Activated T-cell treated with anti-CD3 and anti-CD28 coated beads for 48 hours (primary cell): Measurements from ENCODE around the gene ZNF683.
A peak's percentile ranks its signal among the peaks of the same experiment; 100 is the strongest.

Source experiments
- DNase-seq: peaks from one replicate; pipeline ENCODE4 v3.0.0-alpha.2; 2020; ENCODE audit warnings: low read depth

ZNF683 gene

DNA sequence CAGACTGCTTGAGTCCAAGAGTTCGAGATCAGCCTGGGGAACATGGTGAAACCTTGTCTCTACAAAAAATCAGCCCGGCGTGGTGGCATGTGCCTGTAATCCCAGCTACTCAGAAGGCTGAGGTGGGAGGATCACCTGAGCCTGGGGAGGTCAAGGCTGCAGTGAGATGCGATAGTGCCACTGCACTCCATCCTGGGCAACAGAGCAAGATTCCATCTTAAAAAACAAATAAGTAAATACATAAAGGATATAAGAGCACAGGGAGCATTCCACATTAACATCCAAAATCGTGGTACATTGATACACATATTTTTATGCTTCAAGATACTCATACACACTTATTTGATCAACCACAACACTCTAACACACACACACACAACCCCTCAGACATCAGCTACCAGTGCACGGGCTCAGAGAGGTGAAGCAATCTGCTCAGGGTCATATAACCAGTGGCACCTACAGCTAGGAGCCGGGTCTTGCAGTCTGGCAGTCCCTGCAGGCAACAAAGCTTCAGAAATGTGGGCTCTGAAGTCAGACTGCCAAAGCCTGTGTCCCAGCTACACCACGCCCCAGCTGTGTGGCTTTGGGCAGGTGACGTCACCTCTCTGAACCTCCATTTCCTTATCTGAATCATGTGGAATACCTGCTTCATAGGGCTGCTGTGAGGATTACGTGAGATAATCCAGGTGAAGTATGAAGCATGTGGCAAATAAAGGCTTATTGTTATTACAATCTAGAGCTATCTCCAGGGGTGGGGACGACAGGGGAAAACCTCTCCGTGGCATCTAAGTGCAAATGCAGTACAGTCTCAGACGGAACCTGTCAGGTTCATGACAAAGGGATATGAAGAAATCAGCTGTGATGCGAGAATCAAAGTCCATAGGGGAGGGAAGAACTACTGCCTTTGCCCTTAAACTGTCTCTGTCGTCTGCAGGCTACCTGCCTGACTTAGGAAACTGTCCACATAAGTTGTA, 13.9 kb downstream of the ZNF683 start:
- peak; percentile 61 for DNase-seq

- DNase-seq, result no peak
These were observed 15.4 kb downstream of the ZNF683 start for GRCh38 chr1:26357121-26357602.

- DNase-seq, result no peak
These were observed 16.4 kb downstream of the ZNF683 start for GRCh38 chr1:26356106-26356505.

- DNase-seq, result no peak
These were observed 17.6 kb downstream of the ZNF683 start for GRCh38 chr1:26354972-26355371.

DNA sequence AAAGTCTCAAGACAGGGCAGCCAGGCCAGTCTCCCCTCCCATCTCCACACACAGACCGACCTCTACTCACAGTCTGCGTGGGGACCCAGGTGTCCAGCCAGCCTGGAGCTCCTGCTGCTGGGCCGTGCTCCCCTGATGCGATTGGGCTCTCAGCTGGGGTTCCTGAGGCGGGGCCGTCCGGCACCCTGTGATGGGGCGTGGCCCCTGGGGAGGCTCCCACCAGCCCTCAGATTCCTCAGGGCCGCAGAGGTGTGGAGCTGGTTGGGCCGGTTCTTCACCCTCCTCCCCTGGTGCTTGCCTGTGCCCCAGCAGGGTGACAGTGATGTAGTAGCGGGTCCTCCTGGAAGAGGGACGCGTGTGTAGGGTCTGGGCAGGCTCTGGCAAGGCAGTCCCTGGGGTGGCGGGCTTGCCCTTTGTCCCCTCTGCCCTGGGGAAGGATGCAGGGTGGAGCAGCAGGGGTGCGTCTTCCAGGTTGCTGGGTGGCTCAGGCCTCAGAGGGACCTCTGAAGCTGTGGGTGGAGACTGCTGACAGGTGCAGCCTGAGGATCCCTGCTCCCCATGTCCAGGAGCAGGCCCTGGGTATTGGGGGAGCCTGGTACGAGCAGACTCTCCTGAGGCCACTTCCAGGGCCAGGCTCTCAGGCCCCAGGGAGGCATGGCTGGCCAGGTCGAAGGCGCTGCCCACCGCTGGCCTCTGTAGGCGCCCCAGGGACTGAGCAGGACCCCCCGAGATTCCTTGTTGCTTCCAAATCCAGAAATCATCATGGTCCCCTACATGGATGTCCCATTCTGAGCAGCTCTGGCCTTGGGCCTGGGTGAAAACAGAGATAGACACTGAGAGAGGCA, 18.4 kb downstream of the ZNF683 start, which contains the start of gene CRYBG2:
Gene CRYBG2, minus strand, starts transcription at position 155 of the 845 bp plus-strand sequence. CDS start 7,473 bp downstream, outside the sequence.
- no peak for DNase-seq

GRCh38 chr1:26353210-26353859, 19.2 kb downstream of the ZNF683 start:
- no peak for DNase-seq

- no peak for DNase-seq
These were observed 20.2 kb downstream of the ZNF683 start for GRCh38 chr1:26352338-26352679.

- DNase-seq, result no peak
These were observed 20.8 kb downstream of the ZNF683 start for GRCh38 chr1:26351590-26352337.

GRCh38 chr1:26350701-26351589, 21.6 kb downstream of the ZNF683 start:
- no peak for DNase-seq

DNA sequence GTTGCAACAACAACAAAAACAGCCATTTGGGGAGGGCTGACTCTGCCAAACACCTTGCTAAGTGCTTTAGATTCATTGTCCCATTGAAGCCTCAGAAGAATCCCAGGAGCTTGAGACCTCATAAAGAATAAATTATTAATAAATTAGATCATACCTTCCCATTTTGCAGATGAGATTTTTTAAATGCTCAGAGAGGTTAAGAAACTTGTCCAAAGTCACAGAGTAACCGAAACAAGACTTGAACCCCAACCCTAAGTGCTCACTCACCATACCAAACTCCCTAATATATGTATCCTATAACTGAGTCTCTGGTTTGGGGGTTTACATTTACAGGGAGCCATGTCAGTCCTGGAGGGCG, 22.2 kb downstream of the ZNF683 start:
- no peak for DNase-seq

- DNase-seq, result no peak
These were observed 22.7 kb downstream of the ZNF683 start for GRCh38 chr1:26349877-26350244.

DNA sequence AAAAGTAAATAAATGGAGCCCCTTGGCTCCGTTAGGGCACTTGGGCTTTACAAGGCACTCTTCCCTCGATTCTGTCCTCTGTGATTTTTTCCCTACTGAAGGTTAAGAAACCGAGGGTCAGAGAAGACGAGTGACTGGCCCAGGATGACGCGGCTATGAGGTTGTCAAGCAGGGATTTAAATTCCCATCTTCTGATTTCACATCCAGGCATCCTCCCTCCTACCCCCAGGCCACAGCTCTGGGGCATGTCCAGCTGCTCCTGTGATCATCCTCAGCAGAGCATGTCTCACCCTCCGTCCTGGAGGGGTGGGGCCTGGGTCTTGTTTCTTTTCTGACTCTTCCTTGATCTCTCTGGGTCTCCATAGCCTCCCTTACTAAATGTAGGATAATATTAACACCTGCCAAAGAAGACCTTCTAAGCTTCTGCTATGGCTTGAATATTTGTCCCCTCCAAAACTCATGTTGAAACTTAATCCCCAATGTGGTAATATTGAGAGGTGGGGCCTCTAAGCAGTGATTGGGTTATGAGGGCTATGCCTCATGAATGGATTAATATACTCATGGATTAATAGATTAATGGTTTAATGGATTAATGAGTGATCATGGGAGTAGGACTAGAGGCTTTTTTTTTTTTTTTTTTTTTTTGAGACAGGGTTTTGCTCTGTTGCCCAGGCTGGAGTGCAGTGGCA, 23.2 kb downstream of the ZNF683 start:
- no peak for DNase-seq

DNA sequence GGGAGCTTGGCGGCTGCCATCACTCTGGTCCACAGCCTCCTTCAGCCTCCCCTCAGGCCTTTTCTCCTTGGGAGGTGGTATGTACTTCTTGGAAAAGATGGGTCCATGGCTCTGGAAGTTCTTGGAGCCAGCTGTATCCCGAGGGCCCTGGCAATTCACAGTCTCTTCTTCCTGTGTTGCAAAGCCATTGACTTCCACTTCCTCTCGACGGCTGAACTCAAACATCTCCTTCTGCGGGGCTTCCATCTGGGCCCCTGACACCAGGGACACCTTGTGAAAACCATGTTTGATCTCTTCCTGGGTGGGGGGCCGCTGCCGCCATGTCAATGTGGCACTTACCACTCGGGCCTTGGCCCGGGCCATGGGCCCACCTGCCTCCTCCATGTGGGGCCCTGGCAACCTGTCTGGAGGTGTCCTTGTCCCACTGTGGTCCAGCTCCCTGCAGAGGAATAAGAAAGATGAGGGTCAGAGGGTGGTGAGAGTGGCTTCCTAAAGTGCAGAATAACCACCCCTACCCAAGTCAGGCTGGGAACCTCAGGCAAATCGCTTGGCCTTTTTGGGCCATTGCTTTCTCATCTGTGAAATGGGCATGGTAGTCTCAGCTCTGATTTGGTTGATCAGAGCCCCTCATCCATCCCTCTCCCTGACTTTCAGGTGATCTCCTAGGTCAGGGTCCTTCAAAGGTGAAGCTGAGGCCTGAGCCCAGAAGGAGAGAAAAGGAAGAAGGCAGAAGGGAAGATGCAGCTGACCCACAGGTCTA, 26.1 kb downstream of the ZNF683 start:
- no peak for DNase-seq

DNA sequence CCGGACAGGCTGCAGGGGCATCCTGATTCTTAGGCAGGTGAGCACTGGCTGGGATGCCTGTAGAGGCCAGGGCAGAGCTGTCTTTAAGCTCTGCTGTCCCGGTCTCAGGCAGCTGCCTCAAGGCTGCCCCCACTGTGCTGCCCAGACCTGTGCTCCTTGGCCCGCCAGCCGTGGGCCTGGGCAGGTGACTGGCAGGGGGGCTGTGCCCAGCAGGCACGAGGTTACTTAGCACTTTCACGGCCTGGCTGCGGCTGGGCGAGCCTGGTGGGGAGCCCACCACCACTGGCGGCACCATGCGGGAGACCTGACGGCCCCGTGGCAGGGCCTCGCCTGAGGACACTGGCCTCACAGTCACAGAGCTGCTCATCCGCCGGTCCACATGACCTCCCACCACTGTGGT, 26.8 kb downstream of the ZNF683 start:
- DNase-seq, result no peak

DNA sequence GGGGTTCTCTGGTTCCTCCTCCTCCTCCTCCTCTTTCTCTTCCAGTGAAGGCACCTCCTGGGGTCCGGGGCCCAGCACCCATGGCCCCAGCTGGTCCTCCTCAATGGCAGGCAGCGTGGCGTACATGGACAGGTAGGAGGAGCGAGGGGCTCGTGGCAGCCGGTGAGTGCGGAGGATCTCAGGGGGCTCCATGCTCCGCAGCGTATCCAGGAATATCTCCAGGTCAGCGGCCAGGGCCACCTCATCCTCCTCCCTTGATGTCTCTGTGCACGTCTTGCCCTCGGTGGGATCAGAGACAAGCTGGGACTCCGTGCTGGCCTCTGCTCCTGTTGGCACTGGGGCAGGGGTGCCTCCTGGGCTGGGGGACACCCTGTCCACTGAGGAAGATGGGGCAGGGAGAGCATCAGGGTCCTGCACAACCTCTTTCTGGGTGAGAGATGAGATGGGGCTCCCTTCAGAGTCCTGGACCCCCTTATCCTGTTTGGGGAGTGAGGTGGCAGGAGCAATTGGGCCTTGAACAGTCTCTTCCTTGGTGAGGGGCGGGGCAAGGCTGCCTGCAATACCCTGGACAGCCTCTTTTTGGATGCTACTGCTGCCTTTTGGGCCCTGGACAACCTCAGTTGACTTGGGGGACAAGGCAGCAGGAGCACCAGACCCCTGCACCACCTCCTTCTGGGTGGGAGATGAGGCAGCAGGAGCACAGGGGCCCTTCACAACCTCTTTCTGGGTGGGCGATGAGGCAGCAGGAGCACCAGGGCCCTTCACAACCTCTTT, 28.2 kb downstream of the ZNF683 start:
- DNase-seq, result no peak

DNA sequence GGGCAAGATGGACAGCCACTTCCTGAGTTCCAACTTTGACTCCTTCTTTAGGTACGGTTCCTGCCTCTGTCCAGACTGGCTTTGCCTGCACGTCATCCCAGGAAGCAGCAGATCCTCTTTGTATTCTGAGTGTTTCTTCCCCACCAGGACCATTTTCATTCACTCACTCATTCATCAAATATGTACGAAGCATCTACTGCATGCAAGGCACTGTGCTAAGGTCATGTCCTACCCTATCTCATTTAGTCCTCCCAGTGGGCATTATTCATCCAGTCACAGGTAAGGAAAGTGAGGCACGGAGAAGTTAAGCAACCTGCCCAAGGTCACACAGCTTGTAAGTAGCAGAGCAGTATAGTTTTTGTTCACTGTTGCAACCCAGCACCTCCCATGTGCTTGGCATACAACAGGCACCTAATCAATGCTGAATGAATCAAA, 32.5 kb downstream of the ZNF683 start:
- no peak for DNase-seq

DNA sequence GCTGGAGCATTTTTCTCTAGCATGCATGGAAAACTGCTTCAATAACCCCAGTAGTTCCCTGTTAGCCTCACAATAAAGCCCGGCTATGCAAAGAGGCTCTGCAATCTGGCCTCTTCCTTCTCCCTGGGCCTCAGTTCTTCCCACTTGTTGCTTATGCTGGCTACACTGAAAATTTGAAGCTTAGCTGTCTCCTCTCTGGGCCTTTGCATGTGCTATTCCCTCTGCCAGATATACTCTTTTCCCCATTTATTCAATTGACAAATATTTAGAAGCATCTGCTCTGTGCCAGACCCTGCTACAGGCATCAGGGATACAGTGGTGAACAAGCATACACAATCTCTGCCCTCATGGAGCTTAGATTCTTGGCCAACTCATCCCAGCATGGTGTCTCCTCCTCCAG, 33.9 kb downstream of the ZNF683 start:
- DNase-seq, result no peak

DNA sequence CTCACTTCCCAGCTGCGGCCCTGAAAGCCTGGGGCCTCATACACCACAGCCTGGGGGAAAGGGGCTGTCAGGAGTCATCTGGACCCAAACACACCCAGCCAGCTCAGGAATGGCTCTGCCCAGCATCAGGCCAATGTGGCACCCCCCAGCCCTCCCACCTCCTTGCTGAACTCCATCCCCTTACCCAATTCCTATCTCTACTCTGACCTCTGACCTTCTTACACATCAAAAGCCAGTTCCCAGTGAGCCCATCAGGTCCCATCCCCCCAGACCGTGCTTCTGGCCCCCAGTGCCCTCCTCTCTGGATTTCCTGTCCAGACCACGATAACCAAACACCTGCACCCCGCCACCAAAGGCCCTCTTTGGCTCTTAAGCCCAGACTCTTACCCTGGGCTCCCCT, 34.9 kb downstream of the ZNF683 start:
- no peak for DNase-seq

- no peak for DNase-seq
These were observed 35.4 kb downstream of the ZNF683 start for GRCh38 chr1:26337206-26337535.
